Activated T-helper 1 cell treated with anti-CD3 and anti-CD28 coated beads, Interleukin-12 subunit alpha, Interleukin-12 subunit beta, Interleukin-2, Interleukin-4 antibody, amounts not matched to agents 30 ng/mL and 10 ng/mL and 1 ng/mL, durations not matched to agents 14 hours and 24 hours and 36 hours (primary cell): Measurements from ENCODE around the gene MUC4. TPM values are rescaled to one million over a fixed set of nuclear protein-coding genes. Genes with fewer than 3 reads are reported as not detected.
"Not testable (repeated sequence)": the region's sequence is repeated elsewhere in the genome, so short reads cannot be mapped to it uniquely, and the experiment has no call there.

Source experiments
- DNase-seq: peaks from one replicate; pipeline ENCODE4 v3.0.0; 2021; ENCODE audit warnings: low spot score
- H3K27ac Mint-ChIP-seq: one replicate; pipeline ENCODE4 v1.8.0; 2021; ENCODE audit warnings: mild to moderate bottlenecking, mixed read lengths
- H3K27me3 Mint-ChIP-seq: one replicate; pipeline ENCODE4 v1.8.0; 2022; ENCODE audit warnings: mild to moderate bottlenecking, moderate library complexity, mixed read lengths; ENCODE audit not compliant: insufficient read depth
- H3K36me3 Mint-ChIP-seq: one replicate; pipeline ENCODE4 v1.8.0; 2021; ENCODE audit warnings: low read depth, mixed read lengths
- H3K4me1 Mint-ChIP-seq: one replicate; pipeline ENCODE4 v1.8.0; 2021; ENCODE audit warnings: low read depth, mixed read lengths
- H3K4me3 Mint-ChIP-seq: one replicate; pipeline ENCODE4 v1.8.0; 2021; ENCODE audit warnings: mild to moderate bottlenecking, moderate library complexity, mixed read lengths
- H3K9me3 Mint-ChIP-seq: one replicate; pipeline ENCODE4 v1.8.0; 2021; ENCODE audit warnings: mixed read lengths
- intact Hi-C: fragments of 100-400 bp; cut with micrococcal nuclease; formaldehyde crosslinking; loops from one replicate; pipeline ENCODE4 v1.15.1; 2024
- total RNA-seq: library from RNA; stranded (reverse); gene quantifications from 2 replicates; pipeline ENCODE4 v1.2.3, GENCODE V29; 2022

The MUC4 gene
- total RNA-seq, 1 donor from 2014 or later, result 2.4 TPM

DNA sequence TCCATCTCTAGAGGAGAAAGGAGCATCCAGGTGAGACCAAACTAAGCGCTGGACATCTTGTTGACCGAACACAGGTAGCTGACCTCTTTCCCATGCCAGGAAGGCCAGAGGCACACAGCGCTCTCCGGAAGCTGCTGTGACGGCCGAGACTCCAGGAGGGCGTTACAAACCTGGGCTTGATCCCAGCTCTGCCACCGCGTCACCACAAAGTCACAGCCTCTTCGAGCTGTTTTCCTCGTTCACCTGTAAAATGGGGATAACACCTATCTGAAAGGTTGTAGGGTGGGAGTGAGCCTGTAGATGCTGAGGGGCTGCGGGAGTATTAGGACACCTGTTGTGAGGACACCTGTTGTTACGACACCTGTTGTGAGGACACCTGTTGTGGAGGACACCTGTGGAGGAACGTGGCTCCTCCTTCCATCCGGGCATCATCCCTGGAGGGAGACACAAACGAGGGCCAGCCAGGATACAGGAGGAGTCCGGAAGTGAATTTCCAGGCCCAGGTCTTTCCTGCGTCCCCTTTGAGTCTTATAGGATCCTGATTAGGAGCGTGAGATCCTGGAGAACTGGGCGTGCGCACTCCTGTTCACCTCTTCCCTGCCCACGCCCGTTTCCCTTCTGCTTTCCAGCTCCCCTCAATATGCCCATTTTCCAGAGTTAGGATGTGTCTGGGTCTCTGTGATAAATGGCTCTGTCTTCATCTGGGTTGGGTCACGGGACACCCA lies 2.3 kb upstream of the MUC4 start:
- H3K27me3 Mint-ChIP-seq, result no peaks in the 10 kb centered on the region
- no peaks in the 10 kb centered on the region for H3K4me1 Mint-ChIP-seq
- H3K9me3 Mint-ChIP-seq, result no peaks in the 10 kb centered on the region
- no peak for DNase-seq
- intact Hi-C loops, result no loop called here
- no peak overlapping the region for H3K27ac Mint-ChIP-seq
- no peak overlapping the region for H3K4me3 Mint-ChIP-seq
- no peaks in the 10 kb centered on the region for H3K36me3 Mint-ChIP-seq

- Mint-ChIP-seq H3K27me3 (no peaks in the 10 kb centered on the region), H3K27ac (no peak overlapping the region), H3K36me3 (no peaks in the 10 kb centered on the region), H3K9me3 (no peaks in the 10 kb centered on the region), H3K4me3 (no peak overlapping the region), H3K4me1 (no peaks in the 10 kb centered on the region)
- intact Hi-C loops, result no loop called here
- no peak for DNase-seq
Observed at GRCh38 chr3:195812366-195812765, 637 bp upstream of the MUC4 start.

GRCh38 chr3:195810455-195810845 lies 1.3 kb downstream of the MUC4 start:
- Mint-ChIP-seq H3K4me3 (no peak overlapping the region), H3K27me3 (no peaks in the 10 kb centered on the region), H3K4me1 (peaks cover 9% of the 10 kb centered on the region), H3K27ac (peak overlapping the region; percentile 1), H3K9me3 (peaks cover 3% of the 10 kb centered on the region), H3K36me3 (peaks cover 3% of the 10 kb centered on the region)
- intact Hi-C loops, result no loop called here
- no peak for DNase-seq

DNA sequence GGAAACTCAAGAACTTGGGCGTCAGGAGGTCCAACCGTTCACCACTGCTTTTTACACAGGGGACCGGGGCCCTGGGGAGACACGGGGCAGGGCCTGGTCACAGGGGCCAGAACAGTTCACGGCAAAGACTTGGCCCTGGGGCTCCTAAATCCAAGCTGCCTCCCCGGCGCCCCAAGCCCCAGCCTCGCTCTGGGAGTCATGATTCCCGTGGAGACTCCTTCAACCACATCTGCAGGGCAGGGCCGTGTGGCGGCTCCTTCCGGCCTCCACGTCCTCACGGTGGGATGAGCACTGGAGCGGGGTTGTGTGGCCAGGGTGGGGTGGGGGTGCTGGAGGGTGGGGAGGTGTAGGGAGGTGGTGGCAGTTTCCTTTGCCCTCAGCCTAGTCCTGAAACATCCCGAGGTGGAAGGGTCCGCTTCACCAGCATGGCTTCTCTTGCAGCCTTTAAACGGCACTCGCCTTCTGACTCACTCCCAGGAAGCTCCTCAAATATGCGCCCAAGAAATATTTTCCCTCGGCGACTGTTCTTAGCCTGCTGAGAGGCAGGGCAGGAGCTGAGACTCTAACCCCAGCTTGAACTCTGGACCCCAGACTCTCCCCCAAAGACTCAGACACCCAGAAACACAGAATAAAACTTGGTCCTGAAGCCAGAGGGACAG lies 1.8 kb downstream of the MUC4 start:
- DNase-seq, result no peak
- H3K4me3 Mint-ChIP-seq, result no peak overlapping the region
- peaks cover 5% of the 10 kb centered on the region for H3K36me3 Mint-ChIP-seq
- intact Hi-C loops, result no loop called here
- H3K27ac Mint-ChIP-seq, result no peak overlapping the region
- peaks cover 14% of the 10 kb centered on the region for H3K4me1 Mint-ChIP-seq
- peaks cover 7% of the 10 kb centered on the region for H3K9me3 Mint-ChIP-seq
- no peaks in the 10 kb centered on the region for H3K27me3 Mint-ChIP-seq

- Mint-ChIP-seq H3K4me3 (no peak overlapping the region), H3K27ac (no peak overlapping the region), H3K36me3 (peaks cover 5% of the 10 kb centered on the region), H3K27me3 (no peaks in the 10 kb centered on the region), H3K9me3 (peaks cover 7% of the 10 kb centered on the region), H3K4me1 (peaks cover 20% of the 10 kb centered on the region)
- intact Hi-C loops, result no loop called here
- no peak for DNase-seq
Observed at GRCh38 chr3:195809291-195809785, 2.4 kb downstream of the MUC4 start.

DNA sequence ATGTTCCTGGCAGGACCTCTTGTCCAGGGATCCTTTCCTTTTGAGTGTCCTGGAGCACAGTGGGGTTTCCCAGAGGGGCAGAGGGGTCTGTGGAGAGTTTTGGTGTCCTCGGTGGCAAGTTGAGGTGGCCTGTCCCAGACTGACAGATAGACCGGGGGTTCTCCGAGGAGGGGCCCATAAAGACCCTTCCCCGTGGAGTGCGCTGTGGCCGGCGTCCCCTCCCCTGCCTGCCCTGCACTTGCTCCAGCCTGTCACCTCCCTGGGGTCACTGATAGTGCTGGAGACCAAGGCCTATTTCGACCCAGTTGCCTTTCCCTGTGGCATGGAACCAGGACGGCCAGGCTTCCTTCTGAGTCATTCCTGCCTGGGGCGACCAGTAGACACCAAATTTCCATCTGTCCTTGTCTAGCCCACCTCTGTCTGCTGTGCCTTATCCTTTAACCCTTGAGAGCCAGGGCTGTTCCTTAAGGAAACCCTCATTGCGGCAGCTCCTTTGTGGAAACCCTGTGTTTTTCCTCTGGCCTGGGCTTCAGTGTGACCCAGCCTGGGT lies 2.9 kb downstream of the MUC4 start:
- Mint-ChIP-seq H3K9me3 (peaks cover 7% of the 10 kb centered on the region), H3K36me3 (peaks cover 5% of the 10 kb centered on the region), H3K27ac (no peak overlapping the region), H3K4me1 (peaks cover 25% of the 10 kb centered on the region), H3K4me3 (no peak overlapping the region), H3K27me3 (no peaks in the 10 kb centered on the region)
- intact Hi-C loops, result no loop called here
- no peak for DNase-seq

DNA sequence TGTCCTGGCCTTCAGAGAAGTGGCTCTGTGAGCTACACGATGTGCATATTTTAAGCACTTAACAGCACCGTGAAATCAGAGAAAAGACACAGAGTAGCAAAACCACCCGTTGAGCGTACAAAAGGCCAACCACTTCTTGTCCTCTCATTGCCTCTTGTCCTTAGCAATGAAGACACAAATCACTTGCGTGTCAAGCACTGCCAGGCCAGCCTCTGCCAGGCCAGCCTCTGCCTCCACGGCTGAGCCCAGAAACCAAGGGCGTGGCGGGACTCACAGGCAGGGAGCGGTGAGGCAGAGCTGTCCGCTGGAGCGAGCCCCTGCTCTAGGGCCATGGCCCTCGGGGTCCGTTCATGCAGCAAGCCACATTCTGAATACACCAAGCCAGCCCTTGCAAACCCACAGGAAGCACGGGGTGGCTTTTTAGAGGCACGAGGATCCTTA lies 4.0 kb downstream of the MUC4 start:
- no peak overlapping the region for H3K4me3 Mint-ChIP-seq
- H3K4me1 Mint-ChIP-seq, result peaks cover 36% of the 10 kb centered on the region

GRCh38 chr3:195806916-195807231 lies 4.9 kb downstream of the MUC4 start:
- intact Hi-C loops, result no loop called here
- Mint-ChIP-seq H3K9me3 (peaks cover 7% of the 10 kb centered on the region), H3K4me1 (peaks cover 44% of the 10 kb centered on the region), H3K27ac (no peak overlapping the region), H3K27me3 (no peaks in the 10 kb centered on the region), H3K36me3 (peaks cover 11% of the 10 kb centered on the region), H3K4me3 (no peak overlapping the region)
- no peak for DNase-seq

More for the DNA sequence above, 4.0 kb downstream of the MUC4 start:
- Mint-ChIP-seq H3K27ac (no peak overlapping the region), H3K9me3 (peaks cover 7% of the 10 kb centered on the region), H3K36me3 (peaks cover 8% of the 10 kb centered on the region), H3K27me3 (no peaks in the 10 kb centered on the region)
- DNase-seq, result no peak
- intact Hi-C loops, result no loop called here

- H3K27me3 Mint-ChIP-seq, result no peaks in the 10 kb centered on the region
- peaks cover 49% of the 10 kb centered on the region for H3K4me1 Mint-ChIP-seq
- H3K4me3 Mint-ChIP-seq, result peak overlapping the region; percentile 53
- DNase-seq, result no peak
- H3K36me3 Mint-ChIP-seq, result peaks cover 13% of the 10 kb centered on the region
- H3K9me3 Mint-ChIP-seq, result peaks cover 7% of the 10 kb centered on the region
- intact Hi-C loops, result no loop called here
- peak overlapping the region; percentile 88 for H3K27ac Mint-ChIP-seq
Observed at GRCh38 chr3:195806211-195806915, 5.4 kb downstream of the MUC4 start.

GRCh38 chr3:195805588-195805987 lies 6.1 kb downstream of the MUC4 start:
- H3K9me3 Mint-ChIP-seq, H3K27me3 Mint-ChIP-seq, DNase-seq, intact Hi-C loops, H3K4me3 Mint-ChIP-seq: not testable (repeated sequence)
- peaks cover 14% of the 10 kb centered on the region for H3K36me3 Mint-ChIP-seq
- H3K27ac Mint-ChIP-seq, result peak overlapping the region; percentile 59
- peaks cover 54% of the 10 kb centered on the region for H3K4me1 Mint-ChIP-seq

GRCh38 chr3:195805181-195805580 lies 6.5 kb downstream of the MUC4 start:
- intact Hi-C loops, result no loop called here
- peak overlapping the region; percentile 13 for H3K4me3 Mint-ChIP-seq
- no peak for DNase-seq
- peaks cover 58% of the 10 kb centered on the region for H3K4me1 Mint-ChIP-seq
- H3K27me3 Mint-ChIP-seq, result no peaks in the 10 kb centered on the region
- H3K9me3 Mint-ChIP-seq, result peaks cover 7% of the 10 kb centered on the region
- H3K27ac Mint-ChIP-seq, result peak overlapping the region; percentile 95
- H3K36me3 Mint-ChIP-seq, result peaks cover 14% of the 10 kb centered on the region

GRCh38 chr3:195803289-195803908 lies 8.3 kb downstream of the MUC4 start:
- Mint-ChIP-seq H3K9me3 (peaks cover 7% of the 10 kb centered on the region), H3K27ac (peak overlapping the region; percentile 95), H3K4me1 (peaks cover 60% of the 10 kb centered on the region), H3K36me3 (peaks cover 14% of the 10 kb centered on the region), H3K27me3 (no peaks in the 10 kb centered on the region), H3K4me3 (peak overlapping the region; percentile 72)
- no peak for DNase-seq
- intact Hi-C loops, result no loop called here
